COLO668 (cell line): ENCODE results near the gene HTRA3.

Source experiments
- DNase-seq: peaks from one replicate; lab custom pipeline; 2025; ENCODE audit not compliant: unreplicated experiment; lab: John Stamatoyannopoulos, UW

Gene HTRA3

DNA sequence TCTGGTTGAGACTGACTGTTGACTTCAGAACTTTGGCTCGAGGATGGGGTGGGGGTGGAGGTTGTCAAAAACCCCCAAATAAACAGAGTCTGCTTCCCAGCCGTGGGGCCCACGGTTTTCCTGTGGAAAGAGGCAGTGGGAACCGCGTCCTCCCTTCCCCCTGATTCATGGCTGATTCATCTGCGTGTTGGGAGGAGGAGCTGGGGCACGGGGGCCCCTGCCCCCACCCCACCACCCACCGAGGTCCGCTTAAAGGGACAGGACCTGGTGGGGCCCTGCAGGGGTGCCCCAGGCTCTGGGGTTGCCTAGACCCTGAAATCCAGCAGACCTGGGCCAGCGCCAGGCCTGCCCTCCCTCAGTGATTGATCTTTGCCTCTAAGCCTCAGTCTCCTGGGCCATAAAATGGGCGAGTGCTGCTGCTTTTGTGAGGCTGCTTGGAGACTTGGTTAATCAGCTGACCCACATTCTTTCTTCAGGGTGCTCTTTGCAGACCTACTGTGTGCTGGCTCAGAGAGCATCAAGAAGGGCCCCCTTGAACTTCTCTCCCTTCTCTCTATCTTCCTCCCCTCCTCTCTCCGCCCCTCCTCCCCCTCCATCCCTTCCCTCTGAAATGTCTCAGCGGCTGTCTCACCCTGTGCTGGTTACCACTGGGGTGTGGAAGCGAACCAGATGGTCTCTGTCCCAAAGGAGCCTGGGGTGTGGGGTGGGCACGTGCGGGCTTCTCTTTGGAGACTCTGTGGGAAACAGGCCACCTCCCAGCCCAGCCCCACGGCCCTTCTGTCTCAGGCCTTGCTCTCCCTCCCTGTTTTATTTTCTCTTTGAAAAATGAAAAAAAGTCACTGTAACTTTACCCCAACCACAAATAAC is 9.1 kb downstream of the HTRA3 start:
- DNase-seq, result no peak

DNA sequence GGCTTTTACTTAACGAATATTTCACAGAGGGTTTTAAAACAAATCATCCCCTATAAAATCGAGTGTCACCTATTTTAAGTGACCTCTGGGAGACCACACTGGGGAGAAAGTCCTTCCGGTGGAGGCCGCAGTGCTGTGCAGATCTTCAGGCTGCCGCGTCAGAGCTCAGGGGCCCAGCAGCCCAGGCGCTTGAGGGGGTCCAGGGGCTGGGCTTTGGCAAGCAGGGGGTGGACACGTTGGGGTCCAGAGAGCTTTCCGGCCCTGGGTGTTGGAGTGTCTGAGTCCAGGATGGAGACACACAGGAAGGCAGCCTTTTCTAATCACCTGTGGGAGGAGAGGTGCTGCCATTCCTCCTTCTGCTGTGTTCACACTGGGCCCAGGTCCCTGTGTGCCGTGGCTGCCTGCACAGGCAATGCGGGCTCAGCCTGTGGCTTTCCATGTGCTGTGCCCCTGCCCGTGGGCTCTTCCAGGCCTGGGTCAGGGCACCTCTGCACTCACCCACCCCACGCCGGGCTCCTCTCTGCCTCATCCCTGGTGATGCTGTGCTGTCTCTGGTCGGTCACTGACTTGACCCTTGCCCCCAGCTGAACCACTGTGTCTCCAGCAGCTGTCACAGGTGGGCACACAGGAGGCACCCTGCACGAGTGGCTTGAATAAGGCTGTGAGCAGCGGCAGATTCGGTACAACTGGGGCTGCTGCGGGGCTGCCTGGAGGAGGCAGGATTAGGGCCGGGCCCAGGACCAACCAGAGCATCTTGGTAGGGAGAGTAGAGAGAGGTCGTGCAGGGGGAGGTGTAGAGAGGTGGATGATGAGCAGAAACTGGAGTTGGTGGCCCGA is 10.0 kb downstream of the HTRA3 start:
- DNase-seq, result no peak

DNA sequence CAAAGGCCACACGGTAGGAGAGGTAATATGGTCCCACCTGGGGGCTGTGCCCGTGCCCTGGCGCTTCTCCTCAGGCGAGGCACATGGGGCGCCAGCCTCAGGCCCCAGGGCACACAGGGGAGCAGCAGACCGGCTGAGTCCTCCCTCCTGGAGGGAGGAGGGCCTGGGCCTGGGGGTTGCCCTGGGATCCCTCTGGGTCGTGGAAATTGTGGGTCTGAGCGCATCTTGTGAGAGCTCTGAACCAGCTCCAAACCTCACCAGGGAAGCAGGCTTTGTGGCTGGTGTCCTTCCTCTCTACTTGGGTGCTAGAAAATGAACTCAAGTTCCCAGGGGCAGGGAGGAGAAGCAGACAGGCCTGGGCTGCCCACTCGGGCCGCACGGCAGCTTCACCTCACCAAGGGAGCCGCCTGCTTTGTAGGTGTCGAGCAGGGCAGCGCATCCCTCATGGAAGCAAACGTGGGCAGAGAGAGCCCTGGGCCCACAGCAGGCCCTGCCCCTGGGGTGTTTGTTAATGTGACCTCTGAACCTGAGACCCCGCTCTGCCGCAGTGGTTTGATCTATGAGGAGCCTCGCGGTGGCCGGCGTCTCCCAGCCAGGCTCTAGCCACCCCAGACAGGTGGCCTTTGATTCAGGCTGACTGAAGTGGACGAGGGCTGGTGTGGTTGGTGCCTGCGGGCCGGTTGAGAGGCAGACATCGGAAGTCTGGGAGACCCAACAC is 10.8 kb downstream of the HTRA3 start:
- DNase-seq, result no peak

DNA sequence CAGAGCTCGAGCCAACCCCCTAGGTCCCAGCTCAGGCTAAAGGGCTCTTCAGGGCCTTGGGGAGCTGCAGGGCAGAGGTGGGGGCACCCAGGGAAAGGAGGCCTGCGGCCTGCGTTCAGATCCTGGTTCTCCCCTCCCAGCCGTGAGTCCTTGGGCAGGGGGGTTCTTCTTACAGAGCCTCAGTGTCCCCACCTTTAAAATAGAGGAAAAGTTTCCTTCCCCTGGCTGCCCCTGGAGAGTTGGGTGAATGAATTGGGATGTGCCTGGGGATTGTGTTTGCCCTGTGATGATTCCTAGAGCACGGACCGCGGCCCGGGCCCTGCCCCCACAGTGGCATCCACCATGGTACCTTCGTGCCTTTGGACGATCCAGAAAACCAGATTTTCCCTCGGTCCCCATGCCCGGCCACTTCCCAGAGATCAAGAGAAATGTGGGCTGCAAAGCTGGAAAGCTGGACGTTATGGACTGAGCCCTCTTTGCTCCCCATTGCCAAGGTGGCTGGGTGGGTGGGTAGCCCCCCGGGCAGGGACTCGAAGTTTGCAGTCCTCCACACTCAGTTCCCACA is 11.4 kb downstream of the HTRA3 start:
- DNase-seq, result no peak

DNA sequence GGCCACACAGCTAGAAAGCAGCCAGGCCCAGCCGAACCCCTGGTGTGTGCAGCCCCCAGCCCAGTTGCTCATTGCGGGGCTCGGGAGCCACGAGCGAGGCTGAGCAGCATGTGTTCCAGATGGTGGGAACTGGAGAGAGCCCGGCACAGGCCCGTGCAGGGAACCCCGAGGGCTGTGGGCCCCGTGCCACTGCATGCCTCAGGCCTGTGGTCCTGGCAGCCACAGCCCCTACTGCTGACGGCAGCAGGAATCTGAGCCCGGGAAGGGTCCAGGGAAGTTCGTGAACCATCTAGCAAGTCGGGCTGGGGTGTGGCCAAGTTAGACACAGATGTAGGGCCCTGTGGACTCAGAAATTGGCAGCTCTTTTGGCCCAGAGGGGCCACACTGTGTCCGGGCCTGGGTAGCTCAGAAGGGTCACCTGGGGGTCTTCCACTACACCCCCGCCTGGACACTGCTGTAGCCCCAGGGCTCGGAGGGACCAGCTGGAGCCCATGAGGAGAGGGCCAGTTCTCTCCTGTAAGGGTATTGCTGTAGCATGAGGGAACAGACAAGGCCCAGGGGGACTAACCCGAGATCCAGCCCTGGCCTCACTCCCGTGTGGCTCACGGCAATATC is 12.1 kb downstream of the HTRA3 start:
- no peak for DNase-seq

DNA sequence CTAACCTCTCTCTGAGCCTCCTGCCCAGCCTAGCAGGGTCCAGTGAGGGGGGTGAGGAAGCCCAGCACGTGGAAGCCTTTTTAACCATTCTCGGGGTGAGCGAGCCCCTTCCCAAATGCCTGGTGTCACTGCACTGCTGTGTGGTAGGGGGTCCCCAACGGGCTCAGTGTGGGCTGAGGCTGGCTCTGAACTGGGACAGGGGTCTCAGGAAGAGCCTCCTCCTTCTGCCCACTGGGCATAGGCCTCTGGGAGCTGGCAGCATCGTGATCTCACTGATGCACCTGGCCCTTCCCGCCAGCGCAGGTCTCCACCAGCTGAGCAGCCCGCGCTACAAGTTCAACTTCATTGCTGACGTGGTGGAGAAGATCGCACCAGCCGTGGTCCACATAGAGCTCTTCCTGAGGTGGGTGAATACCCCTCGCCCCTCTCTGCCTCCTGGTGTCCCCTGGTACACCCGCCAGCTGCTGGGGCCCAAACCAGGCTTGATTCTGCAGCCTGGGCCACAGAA is 12.6 kb downstream of the HTRA3 start:
- no peak for DNase-seq

DNA sequence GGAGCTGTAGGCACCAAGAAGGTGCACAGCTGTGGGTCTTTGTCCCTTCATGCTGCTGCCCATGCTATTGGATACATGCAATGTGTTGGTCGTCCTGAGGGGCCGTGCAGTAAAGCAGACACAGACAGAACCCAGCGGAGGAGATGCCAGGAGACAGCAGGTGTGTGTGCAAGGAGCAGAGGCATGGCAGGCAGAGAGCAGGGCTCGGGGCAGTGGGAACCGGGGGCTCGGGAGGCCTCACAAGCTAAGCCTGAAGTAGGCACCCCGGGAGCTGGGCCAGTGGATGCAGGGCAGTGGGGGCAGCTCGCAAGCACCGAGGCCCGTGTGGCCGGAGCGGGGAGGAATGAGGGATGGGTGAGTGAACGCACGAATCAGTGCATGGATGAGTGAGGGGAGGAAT is 13.2 kb downstream of the HTRA3 start:
- DNase-seq, result no peak

DNA sequence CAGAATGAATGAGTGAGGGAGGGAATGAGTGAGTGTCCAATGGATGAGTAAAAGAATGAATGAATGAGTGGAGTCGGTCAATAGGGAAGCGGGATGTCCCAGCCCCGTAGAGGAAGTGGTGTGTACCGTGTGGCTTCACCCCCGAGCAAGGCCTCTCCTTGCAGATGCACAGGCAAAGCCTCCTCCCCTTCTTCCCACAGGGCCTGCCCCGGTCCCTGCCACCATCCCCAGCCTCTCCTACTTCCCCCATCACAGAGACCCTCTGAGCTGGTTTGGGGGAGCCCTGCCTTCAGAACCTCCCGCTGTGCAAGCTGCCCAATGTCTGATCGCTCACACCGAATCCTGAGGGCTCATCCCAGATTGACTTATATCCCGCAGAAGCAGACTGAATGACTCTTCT is 13.6 kb downstream of the HTRA3 start:
- no peak for DNase-seq

DNA sequence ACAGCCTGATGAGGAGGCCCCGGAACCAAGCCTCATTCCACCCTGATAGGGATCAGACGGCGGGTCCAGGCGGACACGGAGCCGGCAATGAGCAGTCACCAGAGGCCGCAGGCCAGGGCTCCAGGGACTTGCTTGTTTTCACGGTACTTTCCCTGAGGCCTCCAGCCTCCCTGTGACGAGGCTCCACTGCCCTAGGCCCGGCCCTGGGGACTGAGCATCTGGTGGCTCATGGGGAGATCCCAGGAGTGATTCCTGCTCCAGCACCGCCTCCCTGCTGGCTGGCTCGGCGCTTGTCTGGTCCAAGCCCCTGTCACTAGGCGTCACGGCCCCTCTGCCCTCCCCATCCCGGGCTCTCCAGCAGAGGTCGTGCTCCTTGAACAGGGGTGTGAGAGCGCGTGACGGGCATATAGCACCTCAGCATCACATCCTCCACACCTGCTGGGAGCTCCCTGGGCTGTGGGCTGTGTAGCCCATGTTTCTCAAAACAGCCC is 14.1 kb downstream of the HTRA3 start:
- peak; percentile 19 for DNase-seq

DNA sequence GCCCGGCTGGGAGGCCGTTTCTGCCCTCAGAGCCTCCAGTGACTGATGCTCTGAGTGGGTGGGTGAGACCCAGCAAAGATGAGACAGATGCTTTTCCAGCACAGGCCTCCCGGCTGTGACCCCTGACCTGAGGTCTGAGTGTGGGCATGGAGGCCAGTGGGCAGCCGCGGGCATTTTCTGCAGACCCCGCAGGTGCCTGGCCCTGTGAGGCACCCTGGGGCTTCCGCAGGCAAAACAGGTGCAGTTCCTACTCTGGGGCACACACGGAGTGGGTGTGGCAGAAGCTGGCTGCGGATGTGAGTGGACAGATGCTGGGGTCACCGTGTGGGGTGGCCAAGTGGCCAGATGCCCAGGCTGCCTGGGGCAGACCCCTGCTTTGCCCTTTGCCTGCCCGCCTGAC is 14.8 kb downstream of the HTRA3 start:
- DNase-seq, result no peak

DNA sequence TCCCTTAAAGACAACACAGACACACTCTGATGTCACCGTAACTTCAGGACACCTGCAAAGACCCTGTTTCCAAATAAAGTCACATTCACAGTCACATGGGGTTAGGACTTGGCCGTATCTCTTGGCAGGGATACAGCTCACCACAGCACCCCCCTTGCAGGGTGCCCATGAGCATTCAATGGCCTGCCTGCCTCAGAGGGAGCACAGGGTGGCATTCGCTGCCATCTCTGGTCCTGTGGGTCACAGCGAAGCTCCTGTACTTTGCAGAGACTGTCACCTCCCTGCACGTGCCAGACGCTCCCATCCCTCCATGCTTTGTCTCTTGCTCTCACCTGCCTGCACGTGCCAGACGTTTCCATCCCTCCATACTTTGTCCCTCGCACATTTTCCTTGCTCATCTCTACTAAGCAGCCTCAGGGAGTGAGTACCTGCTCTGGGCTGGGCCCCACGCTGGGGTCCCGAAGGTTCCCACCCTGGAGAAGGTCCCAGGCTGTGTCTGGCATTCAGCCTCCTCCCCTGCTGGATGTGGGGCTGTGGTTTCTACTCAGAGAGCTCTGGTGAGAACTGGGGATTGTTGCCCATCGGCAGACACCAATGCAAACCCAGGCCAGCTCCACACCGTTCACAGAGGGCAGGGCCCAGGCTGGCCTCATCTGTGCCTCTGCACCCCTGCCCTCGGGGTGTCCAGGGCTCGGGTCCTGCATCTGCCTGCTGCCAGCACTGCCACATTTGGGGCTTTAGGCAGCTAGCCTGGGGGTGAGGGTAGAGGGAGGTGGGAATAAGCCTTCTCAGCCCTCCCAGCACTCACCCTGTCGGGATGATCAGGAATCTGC is 15.8 kb downstream of the HTRA3 start:
- DNase-seq, result no peak

DNA sequence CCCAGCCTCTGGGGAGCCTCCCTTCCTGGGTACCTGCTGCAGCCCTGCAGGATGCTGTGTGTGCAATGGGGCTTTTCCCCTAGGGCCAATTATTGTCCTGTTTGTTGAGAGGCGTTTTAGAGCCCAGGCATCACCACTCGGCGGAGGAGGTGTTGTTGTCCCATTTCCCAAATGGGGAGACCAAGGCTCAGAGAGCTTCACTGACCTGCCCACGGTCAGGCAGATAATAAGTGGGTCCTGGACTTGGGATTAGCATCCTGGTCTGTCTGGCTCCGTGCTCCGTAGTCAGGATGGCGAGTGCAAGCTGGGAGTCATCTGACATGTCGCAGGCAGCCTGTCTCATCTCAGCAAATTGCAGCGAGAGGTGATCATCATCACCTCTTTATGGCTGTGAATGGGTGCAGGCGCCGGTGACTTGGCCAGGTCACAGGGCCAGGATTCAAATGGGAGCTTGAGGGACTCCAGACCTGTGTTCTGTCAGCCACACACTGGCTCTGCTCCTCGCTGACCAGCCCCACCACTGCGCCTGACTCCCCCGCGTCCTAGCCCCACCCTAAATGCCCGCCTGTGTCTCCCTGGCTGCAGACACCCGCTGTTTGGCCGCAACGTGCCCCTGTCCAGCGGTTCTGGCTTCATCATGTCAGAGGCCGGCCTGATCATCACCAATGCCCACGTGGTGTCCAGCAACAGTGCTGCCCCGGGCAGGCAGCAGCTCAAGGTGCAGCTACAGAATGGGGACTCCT is 16.6 kb downstream of the HTRA3 start:
- DNase-seq, result no peak

DNA sequence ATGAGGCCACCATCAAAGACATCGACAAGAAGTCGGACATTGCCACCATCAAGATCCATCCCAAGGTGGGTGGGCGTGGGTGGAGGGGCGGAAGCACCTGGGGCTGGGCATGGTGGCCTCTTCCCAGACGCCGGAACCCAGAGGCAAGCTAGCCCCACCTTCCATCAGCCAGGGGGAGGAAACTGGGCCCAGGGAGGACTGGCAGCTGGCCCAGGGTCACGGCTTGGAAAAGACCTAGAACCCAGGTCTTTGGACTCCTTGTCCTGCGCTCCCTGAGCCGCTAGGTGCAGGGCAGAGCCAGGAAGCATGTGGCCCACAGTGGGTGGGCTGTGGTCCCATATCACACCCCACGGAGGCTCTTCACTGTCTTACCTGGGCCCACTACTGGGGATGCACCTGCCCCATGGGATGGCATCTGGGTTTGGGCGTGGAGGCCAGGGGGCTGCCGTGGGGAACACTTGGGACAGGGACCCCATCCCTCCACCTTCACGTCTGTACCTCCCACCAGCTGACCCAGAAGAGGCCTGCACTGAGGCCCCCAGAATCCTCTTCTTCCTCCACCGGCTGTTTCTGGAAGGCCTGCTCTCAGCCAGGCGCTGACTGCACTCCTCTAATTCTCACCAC is 17.3 kb downstream of the HTRA3 start:
- no peak for DNase-seq

DNA sequence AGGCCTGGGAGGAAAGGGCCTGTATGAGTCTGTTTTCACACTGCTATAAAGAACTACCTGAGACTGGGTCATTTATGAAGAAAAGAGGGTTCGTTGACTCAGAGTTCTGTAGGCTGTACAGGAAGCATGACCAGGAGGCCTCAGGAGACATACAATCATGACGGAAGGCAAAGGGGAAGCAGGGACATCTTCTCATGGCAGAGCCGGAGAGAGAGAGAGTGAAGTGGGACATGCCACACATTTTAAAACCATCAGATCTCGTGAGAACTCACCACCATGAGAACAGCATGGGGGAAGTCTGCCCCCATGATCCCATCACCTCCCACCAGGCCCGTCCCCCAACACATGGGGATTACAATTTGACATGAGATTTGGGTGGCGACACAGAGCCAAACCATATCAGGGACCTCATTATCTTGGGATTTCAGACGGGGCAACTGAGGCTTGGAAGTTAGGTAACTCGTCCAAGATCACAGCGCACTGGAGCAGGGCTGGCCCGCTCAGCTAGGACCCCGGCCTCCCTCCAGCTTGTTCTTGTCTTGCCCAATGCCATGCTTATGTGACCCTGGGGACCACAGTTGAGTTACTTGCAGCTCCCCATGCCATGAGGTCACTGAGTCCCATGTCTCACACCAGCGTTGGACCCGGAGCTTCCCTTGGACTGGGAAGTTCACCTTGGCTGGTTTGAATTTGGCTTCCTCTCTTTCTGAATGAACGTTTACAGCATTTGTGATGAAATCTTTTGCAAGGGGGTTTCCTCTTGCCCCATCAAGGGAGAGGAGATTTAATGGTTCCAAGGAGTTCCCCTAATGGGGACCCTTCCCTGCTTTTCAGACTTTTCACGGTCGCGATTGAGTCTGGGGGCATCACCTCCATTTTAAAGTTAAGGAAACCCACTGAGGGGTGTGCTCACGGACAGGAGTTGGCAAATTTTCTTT is 18.1 kb downstream of the HTRA3 start:
- no peak for DNase-seq

DNA sequence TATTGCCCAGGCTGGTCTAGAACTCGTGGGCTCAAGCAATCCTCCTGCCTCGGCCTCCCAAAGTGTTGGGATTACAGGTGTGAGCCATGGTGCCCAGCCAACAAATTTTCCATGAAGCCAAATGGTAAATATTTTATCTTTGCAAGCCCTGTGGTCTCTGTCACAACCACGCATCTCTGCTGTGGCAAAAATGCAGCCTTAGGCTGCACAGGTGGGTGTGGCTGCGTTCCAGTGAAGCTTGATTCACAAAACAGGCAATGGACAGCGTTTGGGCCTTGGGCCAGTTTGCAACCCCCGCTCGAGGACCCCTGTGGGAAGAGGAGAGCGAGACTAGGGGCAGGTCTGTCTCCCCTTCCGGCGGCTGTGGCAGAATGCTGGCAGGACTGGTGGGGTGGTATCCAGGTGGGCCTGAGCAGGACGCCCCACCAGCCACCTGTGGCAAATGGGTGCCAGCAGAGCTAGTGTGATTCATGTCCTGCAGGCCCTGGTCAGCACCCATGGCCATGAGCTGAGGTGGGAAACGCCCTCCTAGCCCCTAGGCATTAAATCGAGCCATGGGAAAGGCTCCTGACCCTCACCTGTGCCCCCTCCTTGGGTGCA is 19.7 kb downstream of the HTRA3 start:
- DNase-seq, result no peak

DNA sequence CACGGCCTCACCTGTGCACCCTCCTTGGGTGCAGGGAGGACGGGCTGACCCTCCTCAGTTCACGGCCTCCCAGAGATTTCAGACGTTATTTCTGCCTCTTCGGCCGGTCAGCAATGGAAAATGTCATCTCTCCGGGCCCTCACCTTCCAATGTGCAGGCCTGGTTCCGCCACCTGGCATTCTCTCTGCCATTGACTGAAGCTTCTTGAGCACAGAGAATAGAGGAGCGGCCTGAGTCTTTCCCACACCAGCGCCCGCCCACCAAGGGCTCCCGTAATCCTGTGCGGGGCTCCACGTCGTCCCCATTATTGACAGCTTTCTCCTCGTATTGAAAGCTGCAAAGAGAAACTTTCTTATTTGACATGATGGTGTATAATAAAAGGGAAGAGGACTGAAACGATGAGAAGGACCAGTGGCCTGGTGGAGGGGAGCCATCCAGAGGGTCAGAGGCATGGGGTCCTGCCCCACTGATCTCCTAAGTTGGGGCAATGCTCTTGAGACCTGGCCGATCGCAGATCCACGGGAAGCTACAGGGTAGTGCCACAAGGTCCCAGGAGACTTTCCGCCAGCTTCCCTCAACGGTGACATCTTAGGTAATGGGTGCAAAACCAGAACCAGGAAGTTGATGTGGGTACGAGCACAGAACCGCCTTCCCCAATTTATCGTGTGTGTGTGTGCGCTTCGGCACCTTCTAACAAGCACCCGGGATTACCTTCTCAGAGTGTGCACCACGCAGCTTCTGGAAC is 20.6 kb downstream of the HTRA3 start:
- DNase-seq, result no peak

DNA sequence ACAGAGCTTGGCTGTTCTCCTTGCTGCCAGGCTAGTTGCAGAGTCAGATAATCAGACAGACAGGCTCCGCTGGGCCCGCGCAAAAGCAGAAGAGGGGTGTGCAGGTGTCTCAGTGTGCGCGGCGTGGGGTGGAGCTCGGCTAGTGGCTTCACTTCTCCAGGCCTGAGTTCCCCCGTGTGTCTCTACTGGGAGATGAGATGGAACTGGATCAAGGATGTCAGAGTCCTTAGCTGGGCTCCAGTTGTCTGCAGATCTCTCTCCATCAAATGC is 21.1 kb downstream of the HTRA3 start:
- DNase-seq, result no peak
